Naive thymus-derived CD4-positive, alpha-beta T cell (primary cell): ENCODE measurements around the gene FAM43A. TPM values are rescaled to one million over a fixed set of nuclear protein-coding genes. Genes with fewer than 3 reads are reported as not detected.

Experiments
- ATAC-seq: fragments of 150-1000 bp; cut with Tn5 transposase; 2 replicates; pipeline ENCODE4 v1.10.0; 2021; ENCODE audit warnings: mild to moderate bottlenecking, moderate library complexity
- CTCF ChIA-PET: fragments of 350-600 bp; sonication (Branson Sonifier 250); formaldehyde crosslinking; loops from one replicate; lab custom pipeline; 2021; ENCODE audit warnings: antibody characterized with exemption; lab: Charles Lee
- POLR2A ChIA-PET: fragments of 350-600 bp; sonication (Branson Sonifier 250); formaldehyde crosslinking; loops from one replicate; lab custom pipeline; 2021; ENCODE audit warnings: antibody characterized with exemption, inconsistent platforms; lab: Charles Lee
- DNase-seq, 9 donors: peaks; one replicate each; pipeline versions ENCODE4 v3.0.0 to v3.0.0-alpha.2; 2020 to 2022; ENCODE audit warnings: mixed read lengths in 1 of 9
- H3K27ac ChIP-seq: one replicate; pipeline ENCODE4 v1.7.0; 2013; ENCODE audit warnings: mild to moderate bottlenecking, low read depth, low read length, moderate library complexity
- H3K27me3 ChIP-seq, 2 donors: one replicate each; pipeline ENCODE4 v1.7.0; 2013; ENCODE audit warnings: low read length in 2 of 2, mild to moderate bottlenecking in 2 of 2, moderate library complexity in 2 of 2; ENCODE audit not compliant: control insufficient read depth in 2 of 2, insufficient read depth in 2 of 2
- H3K36me3 ChIP-seq, 3 experiments: 1 replicate in 2 of 3; 2 replicates in 1 of 3; pipeline ENCODE4 v1.7.0; 2013; ENCODE audit warnings: low read length in 3 of 3, mild to moderate bottlenecking in 3 of 3, moderate library complexity in 1 of 3; ENCODE audit not compliant: insufficient read depth in 3 of 3, control insufficient read depth in 2 of 3
- H3K4me1 ChIP-seq, 2 donors: one replicate each; pipeline ENCODE4 v1.7.0; 2013; ENCODE audit warnings: low read length in 2 of 2, mild to moderate bottlenecking in 2 of 2, moderate library complexity in 1 of 2; ENCODE audit not compliant: control insufficient read depth in 2 of 2, insufficient read depth in 2 of 2
- H3K4me3 ChIP-seq: 2 replicates; pipeline ENCODE4 v1.7.0; 2013; ENCODE audit warnings: mild to moderate bottlenecking, low read length
- H3K9me3 ChIP-seq, 3 experiments: 1 replicate in 2 of 3; 2 replicates in 1 of 3; pipeline ENCODE4 v1.7.0; 2013; ENCODE audit warnings: low read length in 3 of 3; ENCODE audit not compliant: control insufficient read depth in 2 of 3
- H3K27ac Mint-ChIP-seq, 9 donors: one replicate each; pipeline ENCODE4 v1.8.0; 2020 to 2022; ENCODE audit warnings: mixed read lengths in 9 of 9, mild to moderate bottlenecking in 8 of 9, moderate library complexity in 5 of 9, inconsistent platforms in 2 of 9
- H3K27me3 Mint-ChIP-seq, 5 donors: one replicate each; pipeline ENCODE4 v1.8.0; 2021 to 2022; ENCODE audit warnings: mixed read lengths in 5 of 5, mild to moderate bottlenecking in 1 of 5
- H3K36me3 Mint-ChIP-seq, 5 donors: one replicate each; pipeline ENCODE4 v1.8.0; 2020 to 2022; ENCODE audit warnings: mixed read lengths in 5 of 5, mild to moderate bottlenecking in 3 of 5, inconsistent platforms in 1 of 5
- H3K4me1 Mint-ChIP-seq, 7 donors: one replicate each; pipeline ENCODE4 v1.8.0; 2020 to 2022; ENCODE audit warnings: mixed read lengths in 7 of 7, mild to moderate bottlenecking in 3 of 7, inconsistent platforms in 1 of 7
- H3K4me3 Mint-ChIP-seq, 10 donors: one replicate each; pipeline ENCODE4 v1.8.0; 2020 to 2022; ENCODE audit warnings: mild to moderate bottlenecking in 10 of 10, mixed read lengths in 10 of 10, moderate library complexity in 6 of 10, inconsistent platforms in 2 of 10
- H3K9me3 Mint-ChIP-seq, 11 donors: one replicate each; pipeline ENCODE4 v1.8.0; 2020 to 2022; ENCODE audit warnings: mixed read lengths in 11 of 11, mild to moderate bottlenecking in 4 of 11, inconsistent platforms in 1 of 11, moderate library complexity in 1 of 11
- intact Hi-C, 2 donors: fragments of 100-400 bp; cut with micrococcal nuclease; formaldehyde crosslinking; loops; one replicate each; pipeline ENCODE4 v1.15.1; 2023
- polyA plus RNA-seq, 2 donors: library from polyadenylated mRNA; unstranded; fragments of 300-500 nt; fragmentation: Illumina TruSeq; gene quantifications; one replicate each; pipeline ENCODE4 v1.2.3, GENCODE V29; 2021
- total RNA-seq, 6 experiments: library from RNA in 5 of 6; stranded (reverse) in 5 of 6; gene quantifications; 1 replicate in 5 of 6; 2 replicates in 1 of 6; pipeline ENCODE4 v1.2.3 and lab custom pipeline; 2021 to 2026

FAM43A gene
- total and polyA plus RNA-seq, 7 experiments from 2014 or later = 1.3 to 5.2 (median 3.5) TPM

DNA sequence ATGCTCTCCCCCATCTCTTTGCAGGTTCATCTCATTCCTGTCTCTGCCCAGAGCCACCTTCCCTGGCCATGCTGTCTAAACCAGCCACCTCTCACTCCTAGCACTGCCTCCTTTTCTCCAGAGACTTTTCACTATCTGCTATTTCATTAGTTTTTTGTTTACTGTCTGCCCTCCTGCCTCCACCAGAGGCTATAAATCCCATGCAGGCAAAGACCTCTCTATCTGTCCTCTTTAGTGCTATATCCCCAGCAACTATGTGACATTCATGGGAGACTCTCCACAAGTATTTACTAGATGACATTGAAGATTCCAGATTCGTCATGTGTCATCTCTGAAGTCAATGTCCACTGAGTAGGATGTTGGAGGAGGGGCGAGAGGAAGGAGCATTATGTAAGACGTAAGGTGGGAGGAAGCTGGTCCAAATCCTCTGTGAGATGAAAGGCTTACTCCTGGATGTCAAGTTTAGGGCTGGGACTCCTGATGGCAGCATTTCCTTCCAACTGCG is 3.4 kb upstream of the FAM43A start:
- CTCF ChIA-PET = interaction anchor here (0.5 to 3.2 kb wide), 16 partner anchors 10 to 840 kb away, joined by 3 to 53 read pairs (median 4); partner anchors contain the start of genes LSG1 and XXYLT1
- H3K9me3 Mint-ChIP-seq = peaks cover 0 to 2% (median 0%) of the 10 kb centered on the region in 11 donors
- DNase-seq = no peak
- POLR2A ChIA-PET = interaction anchor here (0.9 to 1.8 kb wide), 3 partner anchors 10 to 580 kb away, joined by 4 to 13 read pairs (median 4); partner anchors contain the start of gene LSG1
- H3K36me3 Mint-ChIP-seq = no peaks in the 10 kb centered on the region
- no peak overlapping the region for H3K4me3 ChIP-seq
- no peaks in the 10 kb centered on the region for H3K27me3 ChIP-seq
- H3K27me3 Mint-ChIP-seq = peaks cover 0 to 35% (median 0%) of the 10 kb centered on the region in 5 donors
- ATAC-seq = no peak
- intact Hi-C loops = loop anchor here (1.0 to 2.0 kb wide), 7 partner anchors 320 to 1169 kb away; partner anchors contain the start of gene XXYLT1 (in 2 of the 2)
- no peaks in the 10 kb centered on the region for H3K9me3 ChIP-seq
- peak overlapping the region in 1 of 10 donors; percentile 12 for H3K4me3 Mint-ChIP-seq
- H3K27ac ChIP-seq = no peak overlapping the region
- H3K27ac Mint-ChIP-seq = peak overlapping the region in 1 of 9 donors; percentile 25
- H3K36me3 ChIP-seq = no peaks in the 10 kb centered on the region
- H3K4me1 Mint-ChIP-seq = peaks cover 7 to 38% (median 25%) of the 10 kb centered on the region in 7 donors
- peaks cover 12 to 14% of the 10 kb centered on the region in 2 donors for H3K4me1 ChIP-seq

DNA sequence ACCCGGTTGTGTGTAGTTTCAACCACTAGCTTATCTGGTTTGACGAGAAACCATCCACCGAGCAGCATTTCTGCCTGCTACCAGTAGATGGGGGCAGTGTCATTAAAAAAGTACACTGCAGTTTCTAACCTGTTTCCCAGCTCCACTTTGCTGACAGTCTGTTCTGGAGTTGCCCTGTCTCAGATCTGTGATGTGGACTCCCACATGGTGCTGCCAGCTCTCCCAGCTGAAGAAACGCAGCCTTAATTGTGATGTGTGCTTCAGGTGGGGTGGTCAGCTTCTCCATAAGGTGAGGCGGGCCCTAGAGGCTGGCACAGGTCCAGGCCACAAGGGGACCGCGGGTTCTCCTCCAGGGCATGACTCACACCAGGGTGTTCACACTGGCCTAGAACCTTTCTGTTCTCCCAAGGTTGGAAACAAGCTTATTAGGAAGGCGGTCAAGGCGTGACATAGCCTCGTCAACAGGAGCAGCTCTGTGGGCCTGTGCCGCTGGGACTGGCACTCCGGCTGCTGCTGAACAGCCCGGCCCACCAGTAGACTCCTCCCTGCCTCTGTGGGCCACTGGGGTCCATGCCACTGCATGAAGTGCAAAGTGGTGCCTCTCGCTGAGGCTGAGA is 2.9 kb upstream of the FAM43A start:
- ChIA-PET CTCF (interaction anchor here (0.5 to 3.2 kb wide), 20 partner anchors 11 to 840 kb away, joined by 3 to 53 read pairs (median 4); partner anchors contain the start of genes LSG1 and XXYLT1), POLR2A (interaction anchor here (0.9 to 1.8 kb wide), 3 partner anchors 10 to 580 kb away, joined by 4 to 13 read pairs (median 4); partner anchors contain the start of gene LSG1)
- Histone ChIP-seq H3K27ac (no peak overlapping the region), H3K4me3 (no peak overlapping the region), H3K27me3 (no peaks in the 10 kb centered on the region), H3K36me3 (no peaks in the 10 kb centered on the region), H3K4me1 (peaks cover 12 to 14% of the 10 kb centered on the region in 2 donors), H3K9me3 (no peaks in the 10 kb centered on the region)
- H3K4me1 Mint-ChIP-seq = peaks cover 10 to 41% (median 28%) of the 10 kb centered on the region in 7 donors
- intact Hi-C loops = loop anchor here (1.0 to 2.0 kb wide), 7 partner anchors 319 to 1168 kb away; partner anchors contain the start of gene XXYLT1 (in 2 of the 2)
- H3K27ac Mint-ChIP-seq = peak overlapping the region in 1 of 9 donors; percentile 25
- peaks cover 0 to 37% (median 0%) of the 10 kb centered on the region in 5 donors for H3K27me3 Mint-ChIP-seq
- peaks cover 0 to 2% (median 0%) of the 10 kb centered on the region in 11 donors for H3K9me3 Mint-ChIP-seq
- H3K4me3 Mint-ChIP-seq = peak overlapping the region in 2 of 10 donors; percentile 12 to 25
- H3K36me3 Mint-ChIP-seq = no peaks in the 10 kb centered on the region
- ATAC-seq (peak; percentile 77), DNase-seq (peak; percentile 33 to 75 (median 60))

DNA sequence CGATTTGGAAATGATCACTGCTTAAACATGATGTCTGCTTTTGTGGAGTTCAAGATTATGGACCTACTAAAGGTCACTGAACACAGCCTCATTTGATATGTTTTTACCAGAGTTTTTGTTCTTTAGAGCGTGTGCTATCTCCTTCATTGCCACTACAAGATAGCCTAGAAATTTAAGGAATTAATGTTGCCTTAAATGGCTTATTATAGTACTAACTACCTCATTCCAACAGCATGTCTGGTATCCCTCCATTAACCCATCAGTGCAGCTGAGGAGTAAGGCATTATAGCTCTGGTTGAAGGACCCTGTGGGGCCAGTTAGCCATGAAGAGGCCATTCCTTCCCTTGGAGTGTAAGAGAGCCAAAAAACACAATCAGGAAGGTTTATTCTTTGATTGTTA is 2.3 kb upstream of the FAM43A start:
- no peak overlapping the region for H3K27ac ChIP-seq
- no peak overlapping the region for H3K4me3 ChIP-seq
- ATAC-seq (no peak), DNase-seq (no peak)
- intact Hi-C loops = loop anchor here (2.0 kb wide), 2 partner anchors 839 to 1167 kb away; no protein-coding TSS in a partner anchor
- peaks cover 16 to 17% of the 10 kb centered on the region in 2 donors for H3K4me1 ChIP-seq
- POLR2A ChIA-PET = interaction anchor here (0.6 to 1.8 kb wide), 3 partner anchors 11 to 738 kb away, joined by 3 to 13 read pairs (median 4); partner anchors contain the start of gene LSG1
- Mint-ChIP-seq H3K36me3 (no peaks in the 10 kb centered on the region), H3K27me3 (peaks cover 0 to 42% (median 0%) of the 10 kb centered on the region in 5 donors), H3K9me3 (peaks cover 0 to 2% (median 0%) of the 10 kb centered on the region in 11 donors), H3K4me3 (no peak overlapping the region), H3K4me1 (peaks cover 12 to 41% (median 29%) of the 10 kb centered on the region in 7 donors), H3K27ac (no peak overlapping the region)
- H3K36me3 ChIP-seq = no peaks in the 10 kb centered on the region
- CTCF ChIA-PET = interaction anchor here (0.8 to 3.2 kb wide), 11 partner anchors 11 to 588 kb away, joined by 3 to 53 read pairs (median 6); partner anchors contain the start of genes LSG1 and XXYLT1
- H3K27me3 ChIP-seq = no peaks in the 10 kb centered on the region
- no peaks in the 10 kb centered on the region for H3K9me3 ChIP-seq

DNA sequence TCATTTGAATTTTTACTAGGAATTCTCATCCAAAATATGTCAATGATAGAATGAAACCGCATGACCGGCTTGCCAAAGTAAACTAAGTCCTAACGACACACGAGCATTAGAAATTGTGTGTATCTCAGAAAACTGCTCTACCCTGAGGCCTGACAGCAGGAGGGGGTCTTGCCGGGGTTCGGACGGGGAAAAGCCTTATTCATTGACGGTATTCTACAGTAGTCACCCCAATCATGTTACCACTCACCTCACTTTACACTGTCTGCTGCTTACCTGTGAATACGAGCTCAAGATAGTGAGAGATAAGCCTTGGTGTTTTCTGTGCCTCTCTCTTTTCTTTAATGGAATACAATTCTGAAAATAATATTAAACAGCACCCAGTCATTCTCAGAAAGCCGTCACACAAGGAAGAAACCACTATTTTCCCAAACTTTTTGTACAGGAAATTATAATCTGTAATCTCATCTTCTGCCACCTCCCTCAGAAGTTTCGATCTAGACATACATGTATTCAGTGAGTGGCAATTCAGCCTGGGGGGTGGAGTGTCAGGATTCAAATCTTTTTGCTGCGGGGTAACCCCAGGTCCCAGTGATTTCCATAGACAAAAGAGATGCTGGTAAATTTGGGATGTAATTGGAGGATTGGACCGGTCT is 492 bp upstream of the FAM43A start:
- peak overlapping the region; percentile 68 for H3K4me3 ChIP-seq
- Mint-ChIP-seq H3K27me3 (peaks cover 0 to 55% (median 5%) of the 10 kb centered on the region in 5 donors), H3K4me3 (peak overlapping the region; percentile 79 to 98 (median 92)), H3K4me1 (peaks cover 24 to 57% (median 45%) of the 10 kb centered on the region in 7 donors), H3K9me3 (peaks cover 0 to 2% (median 0%) of the 10 kb centered on the region in 11 donors), H3K27ac (peak overlapping the region in 7 of 9 donors; percentile 14 to 82 (median 67)), H3K36me3 (no peaks in the 10 kb centered on the region)
- H3K9me3 ChIP-seq = no peaks in the 10 kb centered on the region
- H3K27me3 ChIP-seq = no peaks in the 10 kb centered on the region
- DNase-seq (no peak), ATAC-seq (no peak)
- CTCF ChIA-PET = interaction anchor here (1.4 to 2.9 kb wide), 2 partner anchors 421 to 499 kb away, joined by 3 to 13 read pairs; no protein-coding TSS in a partner anchor
- POLR2A ChIA-PET = interaction anchor here (1.1 to 5.0 kb wide), 2 partner anchors 15 to 38 kb away, joined by 3 to 69 read pairs; partner anchors contain the start of gene LSG1
- peak overlapping the region; percentile 51 for H3K27ac ChIP-seq
- H3K4me1 ChIP-seq = peaks cover 19 to 26% of the 10 kb centered on the region in 2 donors
- H3K36me3 ChIP-seq = no peaks in the 10 kb centered on the region
- intact Hi-C loops = loop anchor here (1.0 to 5.0 kb wide), 7 partner anchors 13 to 757 kb away; partner anchors contain the start of genes ACAP2 (in 1 of the 2), HES1 (in 1 of the 2) and LSG1 (in 1 of the 2)

DNA sequence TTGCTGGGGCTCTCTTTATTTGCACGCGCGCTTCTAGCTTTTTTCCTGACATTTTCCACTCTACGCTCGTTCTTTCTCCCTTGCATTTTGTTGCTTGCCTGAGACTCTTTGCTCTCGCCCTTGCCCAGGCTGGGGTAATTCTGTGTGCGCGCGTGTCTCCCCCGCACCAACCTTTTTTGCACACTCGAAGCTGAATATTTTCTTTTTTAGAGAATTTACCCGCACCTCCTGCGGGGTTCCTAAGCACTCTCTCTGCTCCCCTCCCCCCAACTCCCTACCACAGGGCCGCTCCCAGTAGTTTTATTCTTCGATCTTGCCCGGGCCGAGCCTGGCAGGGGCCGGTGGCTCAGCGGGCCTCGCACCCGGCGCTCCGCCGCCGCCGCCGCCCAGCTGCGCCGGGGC is 732 bp downstream of the FAM43A start:
- DNase-seq (peak in 2 of 9 donors; percentile 4 to 17), ATAC-seq (no peak)
- ChIA-PET CTCF (interaction anchor here (0.7 to 2.9 kb wide), 5 partner anchors 10 to 420 kb away, joined by 3 to 22 read pairs (median 4); partner anchors contain the start of gene LSG1), POLR2A (interaction anchor here (0.5 to 5.0 kb wide), 5 partner anchors 12 to 574 kb away, joined by 3 to 69 read pairs (median 4); partner anchors contain the start of gene LSG1)
- no peaks in the 10 kb centered on the region for H3K36me3 ChIP-seq
- peak overlapping the region; percentile 68 for H3K4me3 ChIP-seq
- peaks cover 19 to 26% of the 10 kb centered on the region in 2 donors for H3K4me1 ChIP-seq
- Mint-ChIP-seq H3K27me3 (peaks cover 0 to 61% (median 5%) of the 10 kb centered on the region in 5 donors), H3K9me3 (peaks cover 0 to 2% (median 0%) of the 10 kb centered on the region in 11 donors), H3K4me1 (peaks cover 24 to 57% (median 46%) of the 10 kb centered on the region in 7 donors), H3K4me3 (peak overlapping the region; percentile 81 to 98 (median 92)), H3K36me3 (no peaks in the 10 kb centered on the region), H3K27ac (peak overlapping the region in 5 of 9 donors; percentile 16 to 79 (median 26))
- intact Hi-C loops = loop anchor here (2.0 to 5.0 kb wide), 4 partner anchors 14 to 756 kb away; partner anchors contain the start of genes ACAP2 (in 1 of the 2), HES1 (in 1 of the 2) and LSG1 (in 1 of the 2)
- H3K27ac ChIP-seq = no peak overlapping the region
- no peaks in the 10 kb centered on the region for H3K9me3 ChIP-seq
- H3K27me3 ChIP-seq = no peaks in the 10 kb centered on the region
